HL-60 (cell line): ENCODE data around the gene TRAF3IP3.

Experiments used
- POLR2AphosphoS5 ChIP-seq: IDR thresholded peaks from 2 replicates; pipeline ENCODE4 v1.6.1; 2012; ENCODE audit warnings: low read depth
- TF ChIP-seq, protein P1 (sequence below): IDR thresholded peaks from one replicate; pipeline ENCODE4 v1.5.1; 2011; ENCODE audit warnings: low read length, control low read depth, inconsistent platforms; ENCODE audit not compliant: insufficient read depth
- TF ChIP-seq, protein P2 (sequence below): IDR thresholded peaks from 2 replicates; pipeline ENCODE4 v1.6.1; 2012; ENCODE audit warnings: low read depth; ENCODE audit not compliant: insufficient replicate concordance

DNA sequence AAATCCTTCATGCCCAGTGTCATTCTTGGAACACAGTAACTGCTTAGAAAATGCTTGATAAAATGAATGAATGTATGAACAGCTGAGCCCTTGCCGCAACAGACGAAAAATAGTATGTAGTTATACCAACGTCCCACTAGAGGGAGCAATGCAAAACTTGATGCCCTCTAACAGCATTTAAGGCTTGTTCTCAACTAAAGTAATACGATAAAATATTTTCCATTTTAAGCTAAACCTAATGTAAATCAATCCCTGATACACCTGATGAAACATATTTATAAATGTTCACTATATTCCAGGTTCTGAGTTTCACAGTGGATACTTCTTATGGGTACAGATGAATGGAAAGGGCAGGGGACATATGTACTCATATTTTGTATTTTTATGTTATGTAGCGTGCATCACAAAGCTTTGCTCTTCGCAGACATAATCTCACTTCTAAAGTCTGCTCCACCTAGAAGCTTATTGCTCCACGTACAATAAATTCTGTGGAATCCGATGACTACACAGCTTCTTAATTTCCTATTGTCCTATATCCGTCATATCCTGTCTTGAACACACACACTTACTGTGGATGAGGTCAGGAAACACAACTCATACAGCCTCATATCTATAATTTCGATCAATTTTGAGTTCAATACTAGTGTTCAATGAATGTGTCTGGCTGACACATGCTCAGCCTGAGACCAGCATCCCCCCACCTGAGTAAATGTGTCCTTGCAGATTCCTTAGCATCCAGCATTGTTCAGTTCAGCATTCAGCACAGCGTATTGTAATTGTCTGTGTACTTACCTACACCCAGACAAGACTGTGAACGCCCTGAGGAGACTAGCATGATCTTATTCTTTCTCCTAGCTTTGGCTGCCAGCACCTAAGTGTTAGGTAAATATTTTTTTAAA, 67.5 kb downstream of the TRAF3IP3 start:
- TF ChIP-seq, protein P1, sequence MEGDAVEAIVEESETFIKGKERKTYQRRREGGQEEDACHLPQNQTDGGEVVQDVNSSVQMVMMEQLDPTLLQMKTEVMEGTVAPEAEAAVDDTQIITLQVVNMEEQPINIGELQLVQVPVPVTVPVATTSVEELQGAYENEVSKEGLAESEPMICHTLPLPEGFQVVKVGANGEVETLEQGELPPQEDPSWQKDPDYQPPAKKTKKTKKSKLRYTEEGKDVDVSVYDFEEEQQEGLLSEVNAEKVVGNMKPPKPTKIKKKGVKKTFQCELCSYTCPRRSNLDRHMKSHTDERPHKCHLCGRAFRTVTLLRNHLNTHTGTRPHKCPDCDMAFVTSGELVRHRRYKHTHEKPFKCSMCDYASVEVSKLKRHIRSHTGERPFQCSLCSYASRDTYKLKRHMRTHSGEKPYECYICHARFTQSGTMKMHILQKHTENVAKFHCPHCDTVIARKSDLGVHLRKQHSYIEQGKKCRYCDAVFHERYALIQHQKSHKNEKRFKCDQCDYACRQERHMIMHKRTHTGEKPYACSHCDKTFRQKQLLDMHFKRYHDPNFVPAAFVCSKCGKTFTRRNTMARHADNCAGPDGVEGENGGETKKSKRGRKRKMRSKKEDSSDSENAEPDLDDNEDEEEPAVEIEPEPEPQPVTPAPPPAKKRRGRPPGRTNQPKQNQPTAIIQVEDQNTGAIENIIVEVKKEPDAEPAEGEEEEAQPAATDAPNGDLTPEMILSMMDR: peak; percentile 77
- TF ChIP-seq, protein P2, sequence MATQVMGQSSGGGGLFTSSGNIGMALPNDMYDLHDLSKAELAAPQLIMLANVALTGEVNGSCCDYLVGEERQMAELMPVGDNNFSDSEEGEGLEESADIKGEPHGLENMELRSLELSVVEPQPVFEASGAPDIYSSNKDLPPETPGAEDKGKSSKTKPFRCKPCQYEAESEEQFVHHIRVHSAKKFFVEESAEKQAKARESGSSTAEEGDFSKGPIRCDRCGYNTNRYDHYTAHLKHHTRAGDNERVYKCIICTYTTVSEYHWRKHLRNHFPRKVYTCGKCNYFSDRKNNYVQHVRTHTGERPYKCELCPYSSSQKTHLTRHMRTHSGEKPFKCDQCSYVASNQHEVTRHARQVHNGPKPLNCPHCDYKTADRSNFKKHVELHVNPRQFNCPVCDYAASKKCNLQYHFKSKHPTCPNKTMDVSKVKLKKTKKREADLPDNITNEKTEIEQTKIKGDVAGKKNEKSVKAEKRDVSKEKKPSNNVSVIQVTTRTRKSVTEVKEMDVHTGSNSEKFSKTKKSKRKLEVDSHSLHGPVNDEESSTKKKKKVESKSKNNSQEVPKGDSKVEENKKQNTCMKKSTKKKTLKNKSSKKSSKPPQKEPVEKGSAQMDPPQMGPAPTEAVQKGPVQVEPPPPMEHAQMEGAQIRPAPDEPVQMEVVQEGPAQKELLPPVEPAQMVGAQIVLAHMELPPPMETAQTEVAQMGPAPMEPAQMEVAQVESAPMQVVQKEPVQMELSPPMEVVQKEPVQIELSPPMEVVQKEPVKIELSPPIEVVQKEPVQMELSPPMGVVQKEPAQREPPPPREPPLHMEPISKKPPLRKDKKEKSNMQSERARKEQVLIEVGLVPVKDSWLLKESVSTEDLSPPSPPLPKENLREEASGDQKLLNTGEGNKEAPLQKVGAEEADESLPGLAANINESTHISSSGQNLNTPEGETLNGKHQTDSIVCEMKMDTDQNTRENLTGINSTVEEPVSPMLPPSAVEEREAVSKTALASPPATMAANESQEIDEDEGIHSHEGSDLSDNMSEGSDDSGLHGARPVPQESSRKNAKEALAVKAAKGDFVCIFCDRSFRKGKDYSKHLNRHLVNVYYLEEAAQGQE: no peak
- TF ChIP-seq POLR2AphosphoS5: no peak
